MM.1S (cell line): ENCODE measurements around the gene SPINK6.

Source experiments
- DNase-seq: peaks from one replicate; pipeline ENCODE4 v3.0.0-alpha.2; 2015
- H2AFZ ChIP-seq: fragments of 300-600 bp; sonication (generic); 2 replicates; pipeline ENCODE4 v1.6.0; 2016; ENCODE audit warnings: antibody characterized with exemption, low read length
- H3F3A ChIP-seq: fragments of 300-600 bp; sonication (generic); 2 replicates; pipeline ENCODE4 v1.6.1; 2016; ENCODE audit warnings: mild to moderate bottlenecking, antibody characterized with exemption, low read length, moderate library complexity, mixed read lengths; ENCODE audit not compliant: insufficient read depth
- H3K27ac ChIP-seq: fragments of 300-600 bp; sonication (generic); 2 replicates; pipeline ENCODE4 v1.5.1; 2016; ENCODE audit warnings: mild to moderate bottlenecking, low read length
- H3K27me3 ChIP-seq: fragments of 300-600 bp; sonication (generic); replicated peaks from 2 replicates; pipeline ENCODE4 v1.6.0; 2016; ENCODE audit warnings: low read length; ENCODE audit not compliant: insufficient read depth
- H3K36me3 ChIP-seq: fragments of 300-600 bp; sonication (generic); replicated peaks from 2 replicates; pipeline ENCODE4 v1.6.1; 2016; ENCODE audit warnings: mild to moderate bottlenecking, low read length, mixed read lengths; ENCODE audit not compliant: insufficient read depth
- H3K4me1 ChIP-seq: fragments of 300-600 bp; sonication (generic); 2 replicates; pipeline ENCODE4 v1.6.1; 2016; ENCODE audit warnings: low read length, mixed read lengths
- H3K4me2 ChIP-seq: fragments of 300-600 bp; sonication (generic); 2 replicates; pipeline ENCODE4 v1.6.0; 2016; ENCODE audit warnings: low read depth, low read length
- H3K4me3 ChIP-seq: fragments of 300-600 bp; sonication (generic); 2 replicates; pipeline ENCODE4 v1.5.1; 2016; ENCODE audit warnings: low read length, mixed read lengths
- H3K79me2 ChIP-seq: fragments of 300-600 bp; sonication (generic); 2 replicates; pipeline ENCODE4 v1.6.1; 2016; ENCODE audit warnings: mixed run types, low read length, mixed read lengths
- H3K9ac ChIP-seq: fragments of 300-600 bp; sonication (generic); 2 replicates; pipeline ENCODE4 v1.6.1; 2016; ENCODE audit warnings: low read length, mixed read lengths
- H3K9me2 ChIP-seq: fragments of 300-600 bp; sonication (generic); replicated peaks from 2 replicates; pipeline ENCODE4 v1.6.1; 2016; ENCODE audit warnings: mild to moderate bottlenecking, low read length, mixed read lengths; ENCODE audit not compliant: insufficient read depth
- H3K9me3 ChIP-seq: fragments of 300-600 bp; sonication (generic); replicated peaks from 2 replicates; pipeline ENCODE4 v1.6.1; 2016; ENCODE audit warnings: mild to moderate bottlenecking, low read length, mixed read lengths; ENCODE audit not compliant: insufficient read depth
- H4K20me1 ChIP-seq: fragments of 300-600 bp; sonication (generic); 2 replicates; pipeline ENCODE4 v1.6.1; 2016; ENCODE audit warnings: mild to moderate bottlenecking, low read length, moderate library complexity, mixed read lengths; ENCODE audit not compliant: insufficient read depth
- EZH2 ChIP-seq: fragments of 300-600 bp; sonication (generic); optimal IDR thresholded peaks from 2 replicates; pipeline ENCODE3; 2017; ENCODE audit warnings: low read depth, mild to moderate bottlenecking, antibody characterized with exemption, low read length, mixed read lengths
- EZH2phosphoT487 ChIP-seq: fragments of 300-600 bp; sonication (generic); IDR thresholded peaks from 2 replicates; pipeline ENCODE4 v1.6.1; 2018; ENCODE audit warnings: antibody characterized with exemption, low read length
- TF ChIP-seq, protein P1 (sequence below): fragments of 300-600 bp; sonication (generic); IDR thresholded peaks from 2 replicates; pipeline ENCODE4 v1.5.1; 2016; ENCODE audit warnings: antibody characterized with exemption, low read length, mixed read lengths

Gene SPINK6, protein sequence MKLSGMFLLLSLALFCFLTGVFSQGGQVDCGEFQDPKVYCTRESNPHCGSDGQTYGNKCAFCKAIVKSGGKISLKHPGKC

DNA sequence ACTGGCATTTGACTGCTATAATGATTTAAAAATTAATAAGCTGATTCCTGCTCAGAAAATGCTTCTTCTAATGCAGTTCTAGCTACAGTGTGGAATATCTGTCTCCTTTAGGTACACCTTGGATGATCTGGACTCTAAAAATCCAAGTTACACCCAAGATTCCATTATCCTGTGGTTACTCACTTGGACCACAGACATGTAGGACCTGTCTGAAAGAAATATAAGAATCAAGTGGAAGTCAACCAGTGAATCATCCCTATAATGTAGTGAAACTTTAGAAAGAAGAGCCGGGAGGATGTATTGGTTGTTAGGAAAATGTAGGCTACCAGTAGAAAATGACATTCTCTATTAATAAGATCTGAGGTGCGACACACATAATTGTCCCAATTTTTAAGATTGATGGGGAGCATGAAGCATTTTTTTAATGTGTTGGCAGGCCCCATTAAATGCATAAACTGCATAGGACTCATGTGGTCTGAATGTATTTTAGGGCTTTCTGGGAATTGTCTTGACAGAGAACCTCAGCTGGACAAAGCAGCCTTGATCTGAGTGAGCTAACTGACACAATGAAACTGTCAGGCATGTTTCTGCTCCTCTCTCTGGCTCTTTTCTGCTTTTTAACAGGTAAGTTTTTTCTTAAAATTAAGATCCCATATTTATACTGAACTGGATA is at the start of gene SPINK6:
TSS of gene SPINK6 (plus strand) at position 512 of the 673 bp plus-strand sequence. CDS start at position 567, 55 bp downstream.
- Histone ChIP-seq H4K20me1 (no peaks in the 10 kb centered on the region), H3K4me3 (no peak within 1 kb of the TSS), H3K27me3 (no peaks in the 10 kb centered on the region), H3K9me2 (no peaks in the 10 kb centered on the region; the same call in 1 of the 2 replicates), H3K4me1 (no peaks in the 10 kb centered on the region), H3K9me3 (no peaks in the 10 kb centered on the region), H3K36me3 (no peaks in the 10 kb centered on the region), H3K27ac (no peak within 1 kb of the TSS), H3K9ac (no peak within 1 kb of the TSS), H2AFZ (no peak within 1 kb of the TSS), H3K79me2 (no peaks in the 10 kb centered on the region), H3K4me2 (no peak within 1 kb of the TSS), H3F3A (no peaks in the 10 kb centered on the region)
- no peak for TF ChIP-seq EZH2
- TF ChIP-seq, protein P1, sequence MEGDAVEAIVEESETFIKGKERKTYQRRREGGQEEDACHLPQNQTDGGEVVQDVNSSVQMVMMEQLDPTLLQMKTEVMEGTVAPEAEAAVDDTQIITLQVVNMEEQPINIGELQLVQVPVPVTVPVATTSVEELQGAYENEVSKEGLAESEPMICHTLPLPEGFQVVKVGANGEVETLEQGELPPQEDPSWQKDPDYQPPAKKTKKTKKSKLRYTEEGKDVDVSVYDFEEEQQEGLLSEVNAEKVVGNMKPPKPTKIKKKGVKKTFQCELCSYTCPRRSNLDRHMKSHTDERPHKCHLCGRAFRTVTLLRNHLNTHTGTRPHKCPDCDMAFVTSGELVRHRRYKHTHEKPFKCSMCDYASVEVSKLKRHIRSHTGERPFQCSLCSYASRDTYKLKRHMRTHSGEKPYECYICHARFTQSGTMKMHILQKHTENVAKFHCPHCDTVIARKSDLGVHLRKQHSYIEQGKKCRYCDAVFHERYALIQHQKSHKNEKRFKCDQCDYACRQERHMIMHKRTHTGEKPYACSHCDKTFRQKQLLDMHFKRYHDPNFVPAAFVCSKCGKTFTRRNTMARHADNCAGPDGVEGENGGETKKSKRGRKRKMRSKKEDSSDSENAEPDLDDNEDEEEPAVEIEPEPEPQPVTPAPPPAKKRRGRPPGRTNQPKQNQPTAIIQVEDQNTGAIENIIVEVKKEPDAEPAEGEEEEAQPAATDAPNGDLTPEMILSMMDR: no peak
- TF ChIP-seq EZH2phosphoT487: no peak
- DNase-seq: no peak

DNA sequence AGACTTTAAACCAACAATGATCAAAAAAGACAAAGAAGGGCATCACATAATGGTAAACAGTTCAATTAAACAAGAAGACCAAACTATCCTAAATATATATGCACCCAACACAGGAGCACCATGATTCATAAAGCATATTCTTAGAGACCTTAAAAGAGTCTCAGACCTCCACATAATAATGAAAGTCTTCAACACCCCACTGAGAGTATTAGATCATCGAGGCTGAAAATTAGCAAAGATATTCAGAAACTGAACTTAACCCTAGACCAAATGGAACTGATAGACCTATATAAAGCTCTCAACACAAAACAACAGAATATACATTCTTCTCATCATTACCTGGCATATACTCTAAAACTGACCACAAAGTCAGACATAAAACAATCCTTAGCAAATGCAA is 46.2 kb upstream of the SPINK6 start:
- no peaks in the 10 kb centered on the region for H3K4me1 ChIP-seq
- no peaks in the 10 kb centered on the region for H3K79me2 ChIP-seq
- H3K9me3 ChIP-seq: no peaks in the 10 kb centered on the region
- H3K27ac ChIP-seq: no peak overlapping the region
- TF ChIP-seq, protein P1: no peak
- TF ChIP-seq EZH2phosphoT487: no peak
- no peak for TF ChIP-seq EZH2
- no peaks in the 10 kb centered on the region for H3F3A ChIP-seq
- no peaks in the 10 kb centered on the region for H3K9me2 ChIP-seq
- no peak overlapping the region for H3K4me3 ChIP-seq
- no peaks in the 10 kb centered on the region for H3K36me3 ChIP-seq
- H3K9ac ChIP-seq: no peak overlapping the region
- no peaks in the 10 kb centered on the region for H4K20me1 ChIP-seq
- no peak for DNase-seq
- H3K4me2 ChIP-seq: no peak overlapping the region
- H2AFZ ChIP-seq: no peak overlapping the region
- no peaks in the 10 kb centered on the region for H3K27me3 ChIP-seq

DNA sequence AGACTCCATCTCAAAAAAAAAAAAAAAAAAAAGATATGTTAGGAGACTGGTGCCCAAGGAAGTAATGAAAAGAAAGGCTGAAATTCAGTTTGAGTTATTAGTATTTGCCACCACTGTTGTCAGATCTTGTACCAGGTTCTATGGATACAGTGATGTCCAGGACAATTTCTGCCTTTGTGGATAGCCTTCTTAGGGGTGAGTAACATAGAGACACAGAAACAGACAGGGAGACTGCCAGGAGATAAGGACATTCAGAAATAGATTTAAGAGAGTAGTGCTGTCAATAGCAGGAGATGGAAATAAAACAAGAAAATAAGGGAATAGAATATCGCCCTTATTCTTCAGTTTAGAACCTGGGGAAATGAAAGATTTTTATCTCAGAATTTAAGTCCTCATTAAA is 40.8 kb upstream of the SPINK6 start:
- no peaks in the 10 kb centered on the region for H3K79me2 ChIP-seq
- 0 out of 2 replicates have a peak, but pooled peaks cover 3% of the 10 kb centered on the region for H3F3A ChIP-seq
- TF ChIP-seq EZH2phosphoT487 (no peak), EZH2 (no peak)
- TF ChIP-seq, protein P1: no peak
- no peaks in the 10 kb centered on the region for H3K36me3 ChIP-seq
- H4K20me1 ChIP-seq: no peaks in the 10 kb centered on the region
- DNase-seq: no peak
- H3K9me3 ChIP-seq: no peaks in the 10 kb centered on the region
- H3K9ac ChIP-seq: peak overlapping the region; percentile 3; the same call in 1 of the 2 replicates
- H3K27ac ChIP-seq: peak overlapping the region; percentile 33; the same call in 1 of the 2 replicates
- H2AFZ ChIP-seq: peak overlapping the region; percentile 50; the same call in 1 of the 2 replicates
- H3K9me2 ChIP-seq: no peaks in the 10 kb centered on the region
- peak overlapping the region; percentile 60 for H3K4me2 ChIP-seq
- H3K27me3 ChIP-seq: no peaks in the 10 kb centered on the region
- no peaks in the 10 kb centered on the region; the same call in 1 of the 2 replicates for H3K4me1 ChIP-seq
- H3K4me3 ChIP-seq: peak overlapping the region; percentile 41
